Natural killer cell (primary cell): ENCODE measurements around the gene FARP1. TPM values are rescaled to one million over a fixed set of nuclear protein-coding genes. Genes with fewer than 3 reads are reported as not detected.

Experiments
- ATAC-seq, 3 donors: fragments of 150-1000 bp in 2 of 3; fragments of 200-7000 bp in 1 of 3; cut with Tn5 transposase; 1 replicate in 1 of 3; 2 replicates in 2 of 3; pipeline ENCODE4 v1.10.0; 2021; ENCODE audit warnings: mild to moderate bottlenecking in 2 of 3, moderate library complexity in 2 of 3
- DNase-seq, 2 donors: peaks; one replicate each; pipeline versions ENCODE4 v3.0.0 to v3.0.0-alpha.2; 2013 to 2021; ENCODE audit warnings: mixed read lengths in 1 of 2
- H3K27ac ChIP-seq: one replicate; pipeline ENCODE4 v1.5.1; 2013; ENCODE audit warnings: mild to moderate bottlenecking, low read length
- H3K27me3 ChIP-seq: one replicate; pipeline ENCODE4 v1.6.1; 2013; ENCODE audit warnings: low read length; ENCODE audit not compliant: control insufficient read depth, insufficient read depth
- H3K36me3 ChIP-seq: one replicate; pipeline ENCODE4 v1.6.1; 2013; ENCODE audit warnings: low read length; ENCODE audit not compliant: control insufficient read depth, insufficient read depth
- H3K4me1 ChIP-seq: one replicate; pipeline ENCODE4 v1.6.1; 2013; ENCODE audit warnings: low read length; ENCODE audit not compliant: control insufficient read depth, insufficient read depth
- H3K4me3 ChIP-seq: one replicate; pipeline ENCODE4 v1.5.1; 2013; ENCODE audit warnings: low read length
- H3K9me3 ChIP-seq: one replicate; pipeline ENCODE4 v1.6.1; 2013; ENCODE audit warnings: low read length; ENCODE audit not compliant: control insufficient read depth, insufficient read depth
- H3K27ac Mint-ChIP-seq, 2 donors: one replicate each; pipeline ENCODE4 v1.8.0; 2022; ENCODE audit warnings: mild to moderate bottlenecking in 2 of 2, mixed read lengths in 2 of 2, moderate library complexity in 1 of 2
- H3K27me3 Mint-ChIP-seq, 2 donors: one replicate each; pipeline ENCODE4 v1.8.0; 2022; ENCODE audit warnings: low read depth in 2 of 2, mixed read lengths in 2 of 2
- H3K36me3 Mint-ChIP-seq: one replicate; pipeline ENCODE4 v1.8.0; 2022; ENCODE audit warnings: mixed read lengths
- H3K4me1 Mint-ChIP-seq, 2 donors: one replicate each; pipeline ENCODE4 v1.8.0; 2022; ENCODE audit warnings: mixed read lengths in 2 of 2
- H3K4me3 Mint-ChIP-seq: one replicate; pipeline ENCODE4 v1.8.0; 2022; ENCODE audit warnings: mild to moderate bottlenecking, moderate library complexity, mixed read lengths
- H3K9me3 Mint-ChIP-seq, 2 donors: one replicate each; pipeline ENCODE4 v1.8.0; 2022; ENCODE audit warnings: mixed read lengths in 2 of 2
- WGBS: methylation state at CpG from one replicate; pipeline ENCODE4 v1.1.7; 2013; ENCODE audit warnings: missing lambda C conversion rate; ENCODE audit not compliant: insufficient coverage; 5-methylcytosine and 5-hydroxymethylcytosine counted together
- intact Hi-C: fragments of 100-400 bp; cut with micrococcal nuclease; formaldehyde crosslinking; loops from one replicate; pipeline ENCODE4 v1.14.2; 2022
- total RNA-seq, 4 donors: library from RNA; stranded (reverse); fragments of 120-200 nt in 1 of 4; gene quantifications; one replicate each; pipeline versions ENCODE4 v1.2.3 to v1.2.4, GENCODE V29; 2013 to 2022
- TF ChIP-seq, protein P1 (sequence below): fragments of 200-600 bp; IDR thresholded peaks from one replicate; pipeline ENCODE4 v1.8.0; 2022; ENCODE audit warnings: antibody characterized with exemption

Gene FARP1
- total RNA-seq, 3 donors from 2014 or later (not counting 1 experiment from before 2014, with no cell fraction given), result 0.71 to 1.2 (median 1.1) TPM

DNA sequence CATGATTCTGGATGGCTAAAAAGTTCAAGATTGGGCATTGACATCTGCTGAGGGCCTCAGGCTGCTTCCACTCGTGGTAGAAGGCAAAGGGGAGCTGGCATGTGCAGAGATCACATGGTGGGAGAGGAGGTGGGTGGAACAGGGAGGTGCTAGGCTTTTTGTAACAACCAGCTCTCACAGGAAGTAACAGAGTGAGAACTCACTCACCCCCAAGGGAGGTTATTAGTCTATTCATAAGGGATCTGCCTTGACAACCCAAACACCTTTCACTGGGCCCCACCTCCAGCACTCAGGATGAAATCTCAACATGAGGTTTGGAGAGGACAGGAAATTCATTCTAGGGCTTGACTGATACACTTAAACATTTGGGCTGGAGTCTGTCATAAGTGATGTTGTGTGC is 231.9 kb downstream of the FARP1 start:
- TF ChIP-seq, protein P1, sequence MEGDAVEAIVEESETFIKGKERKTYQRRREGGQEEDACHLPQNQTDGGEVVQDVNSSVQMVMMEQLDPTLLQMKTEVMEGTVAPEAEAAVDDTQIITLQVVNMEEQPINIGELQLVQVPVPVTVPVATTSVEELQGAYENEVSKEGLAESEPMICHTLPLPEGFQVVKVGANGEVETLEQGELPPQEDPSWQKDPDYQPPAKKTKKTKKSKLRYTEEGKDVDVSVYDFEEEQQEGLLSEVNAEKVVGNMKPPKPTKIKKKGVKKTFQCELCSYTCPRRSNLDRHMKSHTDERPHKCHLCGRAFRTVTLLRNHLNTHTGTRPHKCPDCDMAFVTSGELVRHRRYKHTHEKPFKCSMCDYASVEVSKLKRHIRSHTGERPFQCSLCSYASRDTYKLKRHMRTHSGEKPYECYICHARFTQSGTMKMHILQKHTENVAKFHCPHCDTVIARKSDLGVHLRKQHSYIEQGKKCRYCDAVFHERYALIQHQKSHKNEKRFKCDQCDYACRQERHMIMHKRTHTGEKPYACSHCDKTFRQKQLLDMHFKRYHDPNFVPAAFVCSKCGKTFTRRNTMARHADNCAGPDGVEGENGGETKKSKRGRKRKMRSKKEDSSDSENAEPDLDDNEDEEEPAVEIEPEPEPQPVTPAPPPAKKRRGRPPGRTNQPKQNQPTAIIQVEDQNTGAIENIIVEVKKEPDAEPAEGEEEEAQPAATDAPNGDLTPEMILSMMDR, result no peak
- H3K27me3 Mint-ChIP-seq, result peaks cover 5 to 7% of the 10 kb centered on the region in 2 donors
- DNase-seq (no peak), ATAC-seq (peak; percentile 10 to 57 (median 31))
- H3K27me3 ChIP-seq, result no peaks in the 10 kb centered on the region
- 71% methylated on average over 1 of the region's 1 CpG for WGBS
- no peaks in the 10 kb centered on the region for H3K36me3 Mint-ChIP-seq
- no peaks in the 10 kb centered on the region for H3K9me3 Mint-ChIP-seq
- intact Hi-C loops, result no loop called here
- no peaks in the 10 kb centered on the region for H3K36me3 ChIP-seq
- no peaks in the 10 kb centered on the region for H3K4me1 ChIP-seq
- H3K9me3 ChIP-seq, result no peaks in the 10 kb centered on the region
- H3K27ac Mint-ChIP-seq, result peak overlapping the region in 1 of 2 donors; percentile 11
- no peak overlapping the region for H3K27ac ChIP-seq
- H3K4me1 Mint-ChIP-seq, result peaks cover 8 to 11% of the 10 kb centered on the region in 2 donors
- no peak overlapping the region for H3K4me3 ChIP-seq
- no peak overlapping the region for H3K4me3 Mint-ChIP-seq

DNA sequence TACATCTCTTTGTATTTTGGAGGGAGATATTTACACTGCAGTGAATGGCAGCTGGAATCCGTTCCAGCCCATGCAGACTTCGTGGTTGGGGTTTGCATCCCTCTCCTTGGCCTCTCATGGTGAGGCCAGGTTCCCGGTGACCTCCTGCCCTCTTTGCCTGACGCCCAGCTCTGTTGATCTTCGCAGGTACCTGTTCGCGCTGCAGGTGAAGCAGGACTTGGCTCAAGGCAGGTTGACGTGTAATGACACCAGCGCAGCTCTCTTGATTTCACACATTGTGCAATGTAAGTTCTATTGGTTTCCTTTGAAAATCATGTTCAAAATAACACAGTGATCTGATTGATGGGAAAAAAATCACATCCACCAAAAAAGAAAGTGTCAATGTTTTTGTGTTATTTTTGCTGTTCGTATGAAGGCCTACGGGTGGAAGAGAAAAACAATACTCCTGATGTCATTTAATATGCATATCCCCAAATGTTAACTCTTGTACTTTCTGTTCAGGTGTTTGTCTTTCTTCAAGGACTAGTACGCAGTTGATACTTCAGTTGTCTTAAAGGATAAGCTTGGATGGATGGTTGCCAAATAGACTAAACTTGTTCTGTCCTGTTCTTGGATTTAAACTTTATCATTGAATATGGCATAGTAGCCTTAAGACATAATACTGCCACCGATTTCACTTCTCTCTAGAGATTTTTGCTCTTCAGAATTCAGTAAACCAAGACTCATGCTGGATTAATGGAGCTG is 234.9 kb downstream of the FARP1 start:
- TF ChIP-seq, protein P1, result no peak
- Mint-ChIP-seq H3K27me3 (peaks cover 0 to 2% of the 10 kb centered on the region in 2 donors), H3K36me3 (no peaks in the 10 kb centered on the region), H3K4me1 (peaks cover 8 to 11% of the 10 kb centered on the region in 2 donors), H3K4me3 (no peak overlapping the region), H3K9me3 (no peaks in the 10 kb centered on the region), H3K27ac (no peak overlapping the region)
- intact Hi-C loops, result no loop called here
- no peaks in the 10 kb centered on the region for H3K36me3 ChIP-seq
- no peak overlapping the region for H3K4me3 ChIP-seq
- no peaks in the 10 kb centered on the region for H3K4me1 ChIP-seq
- DNase-seq (no peak), ATAC-seq (no peak)
- 93% methylated on average over 11 of the region's 13 CpGs for WGBS
- H3K27ac ChIP-seq, result no peak overlapping the region
- no peaks in the 10 kb centered on the region for H3K9me3 ChIP-seq
- H3K27me3 ChIP-seq, result no peaks in the 10 kb centered on the region

DNA sequence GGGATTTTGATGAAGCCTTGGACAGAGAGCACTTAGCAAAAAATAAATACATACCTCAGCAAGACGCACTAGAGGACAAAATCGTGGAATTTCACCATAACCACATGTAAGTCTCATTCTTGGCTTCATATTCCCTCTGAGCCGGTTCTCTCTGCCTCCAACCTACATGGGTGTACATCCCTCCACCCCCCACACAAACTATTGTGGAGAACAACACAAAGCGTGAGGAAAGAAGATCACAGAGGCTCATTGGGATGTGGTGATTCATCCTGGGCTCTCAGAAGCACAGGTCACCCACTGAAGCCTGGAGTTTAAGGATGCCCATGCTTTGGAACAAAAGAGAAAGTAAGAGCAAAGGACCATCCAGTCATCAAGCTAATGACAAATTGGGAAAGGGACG is 241.8 kb downstream of the FARP1 start:
- WGBS, result 85% methylated on average over 5 of the region's 5 CpGs
- no peak overlapping the region for H3K27ac ChIP-seq
- H3K4me3 ChIP-seq, result no peak overlapping the region
- ATAC-seq, result no peak
- Mint-ChIP-seq H3K27me3 (peaks cover 0 to 4% of the 10 kb centered on the region in 2 donors), H3K4me1 (no peaks in the 10 kb centered on the region), H3K4me3 (no peak overlapping the region), H3K27ac (no peak overlapping the region), H3K9me3 (no peaks in the 10 kb centered on the region), H3K36me3 (no peaks in the 10 kb centered on the region)
- H3K4me1 ChIP-seq, result no peaks in the 10 kb centered on the region
- H3K9me3 ChIP-seq, result no peaks in the 10 kb centered on the region
- H3K27me3 ChIP-seq, result no peaks in the 10 kb centered on the region
- DNase-seq, result no peak
- no peaks in the 10 kb centered on the region for H3K36me3 ChIP-seq
- TF ChIP-seq, protein P1, result no peak
- intact Hi-C loops, result no loop called here

DNA sequence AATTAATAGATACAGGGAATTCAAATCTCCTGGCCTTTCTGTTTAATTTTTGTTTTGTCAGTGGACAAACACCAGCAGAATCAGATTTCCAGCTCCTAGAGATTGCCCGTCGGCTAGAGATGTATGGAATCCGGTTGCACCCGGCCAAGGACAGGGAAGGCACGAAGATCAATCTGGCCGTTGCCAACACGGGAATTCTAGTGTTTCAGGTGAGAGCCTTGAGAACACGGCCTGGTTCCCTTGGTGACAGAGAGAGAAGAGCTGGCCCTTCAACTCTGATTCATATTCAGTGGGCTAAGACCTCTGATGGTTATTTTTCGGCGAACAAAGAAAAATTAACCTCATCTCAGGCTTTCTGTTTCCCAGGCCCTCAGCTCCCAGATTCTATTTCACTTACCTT is 242.7 kb downstream of the FARP1 start:
- H3K36me3 ChIP-seq, result no peaks in the 10 kb centered on the region
- Mint-ChIP-seq H3K4me3 (no peak overlapping the region), H3K36me3 (no peaks in the 10 kb centered on the region), H3K27ac (no peak overlapping the region), H3K27me3 (peaks cover 0 to 4% of the 10 kb centered on the region in 2 donors), H3K9me3 (no peaks in the 10 kb centered on the region), H3K4me1 (no peaks in the 10 kb centered on the region)
- no peak overlapping the region for H3K27ac ChIP-seq
- TF ChIP-seq, protein P1, result no peak
- intact Hi-C loops, result no loop called here
- no peak overlapping the region for H3K4me3 ChIP-seq
- H3K9me3 ChIP-seq, result no peaks in the 10 kb centered on the region
- DNase-seq (no peak), ATAC-seq (no peak)
- 93% methylated on average over 10 of the region's 10 CpGs for whole genome bisulfite sequencing
- H3K27me3 ChIP-seq, result no peaks in the 10 kb centered on the region
- H3K4me1 ChIP-seq, result no peaks in the 10 kb centered on the region
